Activated CD4-positive, alpha-beta T cell treated with anti-CD3 and anti-CD28 coated beads for 1 hour (primary cell): ENCODE data around the gene NOLC1.

Experiments used
- DNase-seq: peaks from one replicate; pipeline ENCODE4 v3.0.0-alpha.2; 2020

Gene NOLC1

DNA sequence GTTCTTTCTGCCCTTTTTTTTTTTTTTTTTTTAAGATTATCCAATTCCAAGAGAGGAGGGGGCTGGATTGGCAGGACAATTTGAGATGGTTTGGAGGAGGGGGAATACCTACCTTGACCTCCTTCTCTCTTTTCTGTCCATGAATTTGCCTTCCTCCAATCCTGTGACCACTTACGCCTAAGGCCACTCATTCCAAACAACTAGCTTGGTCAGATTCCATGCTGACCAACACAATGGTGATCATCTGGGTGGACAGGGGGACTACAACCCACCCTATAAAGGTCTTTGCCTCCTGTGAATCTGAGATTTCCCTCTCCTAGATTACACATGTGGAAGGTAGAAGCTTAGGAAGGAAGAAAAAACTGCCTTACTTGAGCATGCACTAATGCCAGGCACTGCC, 29.7 kb upstream of the NOLC1 start:
- no peak for DNase-seq

DNA sequence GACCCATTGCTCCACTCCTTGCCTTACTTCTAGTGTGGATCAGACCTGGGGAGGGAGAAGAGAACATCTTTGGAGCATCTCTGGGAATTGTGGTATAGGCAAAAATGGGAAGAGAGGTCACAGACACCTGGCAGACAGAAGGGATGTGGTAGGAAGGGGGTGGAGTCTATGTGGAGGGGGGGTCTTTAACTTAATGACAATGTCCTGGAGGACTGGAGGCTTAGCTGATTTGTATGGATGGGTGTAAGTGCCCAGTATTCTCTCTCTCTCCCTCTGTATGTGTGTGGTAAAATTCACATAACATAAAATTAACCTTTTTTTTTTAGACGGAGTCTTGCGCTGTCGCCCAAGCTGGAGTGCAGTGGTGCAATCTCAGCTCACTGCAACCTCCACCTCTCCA, 29.0 kb upstream of the NOLC1 start:
- no peak for DNase-seq

DNA sequence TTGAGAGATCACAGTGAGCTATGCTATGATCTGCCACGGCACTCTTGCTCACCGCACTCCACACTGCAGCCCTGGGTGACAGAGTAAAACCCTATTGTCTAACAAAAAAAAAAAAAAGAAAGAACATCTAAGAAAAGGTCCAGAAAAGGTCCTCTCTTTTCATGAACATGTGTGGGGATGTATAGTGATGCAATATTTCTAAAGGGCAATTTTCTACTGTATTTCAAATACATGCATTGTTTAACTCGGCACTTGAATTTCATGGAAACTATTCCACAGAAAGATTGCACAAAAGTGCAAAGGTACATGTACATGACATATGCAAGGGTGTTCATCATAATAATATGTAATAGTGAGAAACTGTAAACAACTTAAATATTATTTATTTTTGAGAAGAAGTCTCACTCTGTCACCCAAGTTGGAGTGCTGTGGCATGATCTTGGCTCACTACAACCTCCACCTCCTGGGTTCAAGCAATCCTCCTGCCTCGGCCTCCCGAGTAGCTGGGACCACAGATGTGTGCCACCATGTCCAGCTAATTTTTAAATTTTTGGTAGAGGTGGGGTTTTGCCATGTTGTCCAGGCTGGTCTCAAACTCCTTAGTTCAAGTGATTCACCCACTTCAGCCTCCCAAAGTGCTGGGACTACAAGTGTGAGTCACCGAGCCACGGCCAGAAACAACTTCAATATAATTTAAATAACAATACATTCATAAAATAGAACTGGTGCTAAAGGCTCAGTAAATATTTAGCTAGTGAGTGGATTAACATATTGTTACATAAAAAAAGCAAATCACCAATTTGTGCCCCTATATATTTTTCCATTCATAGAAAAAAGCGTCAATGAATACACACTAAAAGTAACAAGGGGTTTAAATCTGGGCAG, 20.7 kb upstream of the NOLC1 start:
- DNase-seq: no peak

DNA sequence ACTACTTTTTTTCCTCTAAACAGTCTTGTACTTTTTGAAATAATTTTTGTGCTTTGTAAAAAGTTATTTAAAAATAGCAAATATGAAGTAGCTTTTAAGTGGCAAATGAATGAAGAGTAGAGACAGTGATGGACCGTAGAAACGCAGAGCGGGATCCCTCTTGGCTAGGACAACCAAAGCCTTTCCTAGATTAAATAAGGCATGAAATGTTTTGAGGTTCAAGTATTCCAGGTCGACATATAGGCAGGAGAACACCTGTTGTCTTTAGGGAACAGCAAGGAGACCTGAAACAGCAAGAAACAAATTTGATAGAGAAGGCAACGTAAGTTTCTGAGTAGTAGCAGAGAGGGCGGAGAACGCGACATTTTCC, 20.0 kb upstream of the NOLC1 start:
- DNase-seq: no peak

DNA sequence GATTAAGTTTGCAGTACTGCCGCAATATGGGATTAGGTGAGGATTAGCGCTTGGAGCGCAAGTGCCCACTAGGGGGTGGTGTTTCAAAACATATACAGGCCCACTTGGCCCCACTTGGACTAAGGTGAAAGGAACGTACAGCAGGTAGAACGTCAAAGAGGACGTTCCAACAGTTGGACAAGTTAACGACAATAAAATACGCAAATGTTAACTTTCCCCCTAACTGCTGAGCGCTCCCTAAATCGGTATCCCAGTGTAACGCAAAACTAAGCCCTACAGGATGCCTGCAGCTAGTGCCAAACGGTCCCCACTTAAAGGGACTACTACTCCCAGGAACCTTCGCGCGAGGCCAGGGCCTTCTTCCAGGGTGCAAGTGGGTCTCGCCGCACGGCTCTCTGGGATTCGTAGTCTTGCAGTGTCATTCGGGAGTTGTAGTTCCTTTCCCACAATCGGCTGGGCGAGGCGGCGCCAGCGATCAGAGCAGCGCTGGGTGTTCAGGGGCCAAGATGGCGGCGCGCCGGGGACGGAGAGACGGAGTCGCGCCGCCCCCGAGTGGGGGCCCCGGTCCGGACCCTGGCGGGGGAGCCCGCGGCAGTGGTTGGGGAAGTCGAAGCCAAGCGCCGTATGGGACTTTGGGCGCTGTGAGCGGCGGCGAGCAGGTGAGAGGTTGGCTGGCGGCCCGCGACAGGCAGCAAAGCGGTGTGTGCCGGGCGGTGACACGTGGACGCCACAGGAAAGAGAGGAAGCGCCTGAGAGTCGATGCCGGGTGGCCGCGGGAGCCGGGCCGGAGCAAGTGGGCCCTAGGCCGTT, 19.4 kb upstream of the NOLC1 start, which contains the start of gene PPRC1:
Gene PPRC1 (plus strand): TSS at position 478 of the 810 bp plus-strand sequence. CDS start 29 bp downstream, at position 507.
- DNase-seq: peak; percentile 96

DNA sequence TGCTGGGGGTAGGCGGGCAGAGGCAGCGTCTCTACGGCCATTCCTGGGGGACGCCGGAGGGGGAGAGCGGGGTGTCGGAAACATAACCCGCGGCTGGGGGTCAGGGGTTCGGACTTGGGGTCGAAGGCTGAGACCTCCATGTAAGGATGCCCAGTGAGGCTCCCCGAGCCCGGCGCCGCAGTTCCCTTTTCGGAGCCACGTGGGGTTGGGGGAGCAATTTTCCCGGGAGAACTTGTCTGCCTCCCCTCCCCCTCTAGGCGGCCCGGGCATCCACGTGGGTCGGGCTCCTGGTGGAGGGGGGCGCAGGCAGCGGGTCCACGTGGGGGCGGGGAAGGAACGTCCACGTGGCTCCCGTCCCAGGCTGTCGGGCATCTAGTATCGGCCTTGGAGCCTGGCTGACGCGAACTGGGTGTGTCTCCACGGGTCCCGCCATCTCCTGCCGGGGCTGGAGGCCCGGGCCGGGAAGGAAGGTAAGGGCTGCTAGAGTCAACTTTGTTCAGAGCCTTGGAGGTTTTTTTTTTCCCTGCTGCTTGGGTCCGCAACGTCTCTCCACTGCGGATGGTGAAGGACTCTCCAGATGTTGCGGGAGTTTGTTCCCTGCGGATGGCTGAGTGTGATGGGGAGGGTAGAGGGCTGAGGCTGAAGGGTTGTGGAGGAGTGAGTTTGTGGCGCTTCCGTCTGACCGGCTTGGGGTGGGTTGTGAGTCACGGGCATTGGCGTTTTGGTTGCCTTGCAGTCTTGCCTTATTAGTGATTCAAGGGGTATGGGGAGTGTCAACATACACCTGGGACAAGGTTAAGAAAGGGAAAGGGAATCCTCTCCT, 18.6 kb upstream of the NOLC1 start:
- peak; percentile 30 for DNase-seq

DNA sequence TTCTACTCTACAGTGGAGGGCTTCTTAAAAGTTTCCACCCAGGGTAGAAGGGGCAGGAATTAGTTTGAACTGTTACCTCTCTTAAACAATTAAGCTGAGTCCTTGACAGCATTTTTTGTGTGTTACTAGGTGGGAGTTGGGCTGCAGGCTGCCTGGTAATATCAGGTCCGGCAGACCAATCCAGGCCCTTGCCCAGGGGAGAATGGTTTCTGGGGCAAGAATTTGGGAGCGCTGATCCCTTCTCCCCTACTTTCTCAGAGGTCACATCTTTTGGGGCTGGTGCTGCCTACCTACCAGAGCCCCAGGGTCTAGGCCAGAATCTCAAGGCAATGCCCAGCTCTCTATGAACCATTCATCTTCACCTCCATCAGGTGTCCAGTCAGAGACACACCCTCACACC, 17.8 kb upstream of the NOLC1 start:
- no peak for DNase-seq

DNA sequence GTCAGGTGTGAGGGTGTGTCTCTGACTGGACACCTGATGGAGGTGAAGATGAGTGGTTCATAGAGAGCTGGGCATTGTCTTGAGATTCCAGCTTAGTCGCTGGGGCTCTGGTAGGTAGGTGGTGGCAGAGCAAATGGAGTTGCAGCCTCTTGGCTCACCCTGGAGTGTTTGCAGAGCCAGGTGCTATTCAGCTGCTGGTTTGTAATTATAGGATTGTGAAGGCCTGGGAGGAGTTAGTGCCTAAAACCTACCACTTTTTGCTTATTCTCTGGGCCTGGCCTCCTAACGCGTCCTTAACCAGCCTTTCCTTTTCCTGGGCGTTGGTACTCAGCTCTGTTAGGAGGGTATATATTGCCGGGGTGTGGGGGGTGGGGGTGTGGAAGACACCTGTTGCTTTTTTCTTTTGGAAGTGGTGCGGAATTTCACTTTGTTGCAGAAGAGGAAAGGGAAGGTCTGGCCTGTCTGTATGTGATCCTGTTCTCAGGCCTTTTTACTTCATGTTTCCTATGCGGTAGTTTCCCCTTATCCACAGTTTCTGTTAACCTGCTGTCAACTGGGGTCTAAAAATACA, 16.1 kb upstream of the NOLC1 start:
- DNase-seq: no peak

DNA sequence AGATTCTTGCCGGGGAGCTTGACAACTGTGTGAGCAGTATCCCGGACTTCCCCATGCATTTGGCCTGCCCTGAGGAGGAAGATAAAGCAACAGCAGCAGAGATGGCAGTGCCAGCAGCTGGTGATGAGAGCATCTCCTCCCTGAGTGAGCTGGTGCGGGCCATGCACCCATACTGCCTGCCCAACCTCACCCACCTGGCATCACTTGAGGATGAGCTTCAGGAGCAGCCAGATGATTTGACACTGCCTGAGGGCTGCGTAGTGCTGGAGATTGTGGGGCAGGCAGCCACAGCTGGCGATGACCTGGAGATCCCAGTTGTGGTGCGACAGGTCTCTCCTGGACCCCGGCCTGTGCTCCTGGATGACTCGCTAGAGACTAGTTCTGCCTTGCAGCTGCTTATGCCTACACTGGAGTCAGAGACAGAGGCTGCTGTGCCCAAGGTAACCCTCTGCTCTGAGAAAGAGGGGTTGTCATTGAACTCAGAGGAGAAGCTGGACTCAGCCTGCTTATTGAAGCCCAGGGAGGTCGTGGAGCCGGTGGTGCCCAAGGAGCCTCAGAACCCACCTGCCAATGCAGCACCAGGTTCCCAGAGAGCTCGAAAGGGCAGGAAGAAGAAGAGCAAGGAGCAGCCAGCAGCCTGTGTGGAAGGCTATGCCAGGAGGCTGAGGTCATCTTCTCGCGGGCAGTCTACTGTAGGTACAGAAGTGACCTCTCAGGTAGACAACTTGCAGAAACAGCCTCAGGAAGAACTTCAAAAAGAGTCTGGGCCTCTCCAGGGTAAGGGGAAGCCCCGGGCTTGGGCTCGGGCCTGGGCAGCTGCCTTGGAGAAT, 12.7 kb upstream of the NOLC1 start:
- no peak for DNase-seq

DNA sequence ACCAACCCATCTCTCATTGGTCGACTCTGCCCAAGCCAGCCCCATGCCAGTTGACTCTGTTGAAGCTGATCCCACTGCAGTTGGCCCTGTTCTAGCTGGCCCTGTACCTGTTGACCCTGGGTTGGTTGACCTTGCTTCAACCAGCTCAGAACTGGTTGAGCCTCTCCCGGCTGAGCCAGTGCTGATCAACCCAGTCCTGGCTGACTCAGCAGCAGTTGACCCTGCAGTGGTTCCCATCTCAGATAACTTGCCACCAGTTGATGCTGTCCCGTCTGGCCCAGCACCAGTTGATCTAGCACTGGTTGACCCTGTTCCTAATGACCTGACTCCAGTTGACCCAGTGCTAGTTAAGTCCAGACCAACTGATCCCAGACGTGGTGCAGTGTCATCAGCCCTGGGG, 12.0 kb upstream of the NOLC1 start:
- DNase-seq: no peak

DNA sequence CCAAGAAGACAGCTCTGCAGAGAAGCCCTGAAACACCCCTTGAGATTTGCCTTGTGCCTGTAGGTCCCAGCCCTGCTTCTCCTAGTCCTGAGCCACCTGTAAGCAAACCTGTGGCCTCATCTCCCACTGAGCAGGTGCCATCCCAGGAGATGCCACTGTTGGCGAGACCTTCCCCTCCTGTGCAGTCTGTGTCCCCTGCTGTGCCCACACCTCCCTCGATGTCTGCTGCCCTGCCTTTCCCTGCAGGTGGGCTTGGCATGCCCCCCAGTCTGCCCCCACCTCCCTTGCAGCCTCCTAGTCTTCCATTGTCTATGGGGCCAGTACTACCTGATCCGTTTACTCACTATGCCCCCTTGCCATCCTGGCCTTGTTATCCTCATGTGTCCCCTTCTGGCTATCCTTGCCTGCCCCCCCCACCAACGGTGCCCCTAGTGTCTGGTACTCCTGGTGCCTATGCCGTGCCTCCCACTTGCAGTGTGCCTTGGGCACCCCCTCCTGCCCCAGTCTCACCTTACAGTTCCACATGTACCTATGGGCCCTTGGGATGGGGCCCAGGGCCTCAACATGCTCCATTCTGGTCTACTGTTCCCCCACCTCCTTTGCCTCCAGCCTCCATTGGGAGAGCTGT, 11.2 kb upstream of the NOLC1 start:
- no peak for DNase-seq

DNA sequence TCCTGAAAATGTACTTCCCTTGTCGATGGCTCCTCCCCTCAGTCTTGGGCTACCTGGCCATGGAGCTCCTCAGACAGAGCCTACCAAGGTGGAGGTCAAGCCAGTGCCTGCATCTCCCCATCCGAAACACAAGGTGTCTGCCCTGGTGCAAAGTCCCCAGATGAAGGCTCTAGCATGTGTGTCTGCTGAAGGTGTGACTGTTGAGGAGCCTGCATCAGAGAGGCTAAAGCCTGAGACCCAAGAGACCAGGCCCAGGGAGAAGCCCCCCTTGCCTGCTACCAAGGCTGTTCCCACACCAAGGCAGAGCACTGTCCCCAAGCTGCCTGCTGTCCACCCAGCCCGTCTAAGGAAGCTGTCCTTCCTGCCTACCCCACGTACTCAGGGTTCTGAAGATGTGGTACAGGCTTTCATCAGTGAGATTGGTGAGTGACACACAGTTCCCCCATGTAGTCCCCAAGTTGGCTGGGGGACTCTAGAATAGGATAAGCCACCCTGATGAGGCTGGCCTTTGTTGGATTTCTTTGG, 10.5 kb upstream of the NOLC1 start:
- DNase-seq: no peak

DNA sequence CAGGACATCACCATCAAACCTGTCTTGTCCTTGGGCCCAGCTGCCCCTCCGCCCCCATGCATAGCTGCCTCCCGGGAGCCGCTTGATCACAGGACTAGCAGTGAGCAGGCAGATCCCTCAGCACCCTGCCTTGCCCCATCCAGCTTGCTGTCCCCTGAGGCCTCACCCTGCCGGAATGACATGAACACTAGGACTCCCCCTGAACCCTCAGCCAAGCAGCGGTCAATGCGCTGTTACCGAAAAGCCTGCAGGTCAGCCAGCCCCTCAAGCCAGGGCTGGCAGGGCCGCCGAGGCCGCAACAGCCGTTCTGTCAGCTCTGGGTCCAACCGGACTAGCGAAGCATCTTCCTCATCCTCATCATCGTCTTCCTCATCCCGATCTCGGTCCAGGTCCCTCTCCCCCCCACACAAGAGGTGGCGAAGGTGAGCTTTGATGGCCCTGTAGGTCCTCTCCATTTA, 5.2 kb upstream of the NOLC1 start:
- DNase-seq: no peak

DNA sequence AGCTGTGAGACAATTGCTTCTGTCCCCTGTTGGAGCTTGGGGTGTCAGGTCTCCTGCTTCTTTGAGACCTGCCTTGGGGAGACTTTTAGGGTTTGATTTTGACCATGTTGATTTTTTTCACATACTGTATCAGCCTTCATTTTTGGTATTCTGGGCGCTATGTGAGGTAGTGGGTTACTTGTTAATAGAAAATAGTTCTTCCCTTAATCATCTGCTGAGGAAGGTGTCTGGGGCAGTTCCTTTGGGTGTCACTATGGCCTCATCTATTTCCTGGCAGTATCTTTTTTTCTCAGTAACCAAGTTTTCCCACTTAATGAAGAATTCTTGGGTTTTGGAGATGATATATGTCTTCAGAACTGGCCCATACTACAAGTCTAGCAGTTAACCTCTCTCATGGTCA, 4.6 kb upstream of the NOLC1 start:
- no peak for DNase-seq

DNA sequence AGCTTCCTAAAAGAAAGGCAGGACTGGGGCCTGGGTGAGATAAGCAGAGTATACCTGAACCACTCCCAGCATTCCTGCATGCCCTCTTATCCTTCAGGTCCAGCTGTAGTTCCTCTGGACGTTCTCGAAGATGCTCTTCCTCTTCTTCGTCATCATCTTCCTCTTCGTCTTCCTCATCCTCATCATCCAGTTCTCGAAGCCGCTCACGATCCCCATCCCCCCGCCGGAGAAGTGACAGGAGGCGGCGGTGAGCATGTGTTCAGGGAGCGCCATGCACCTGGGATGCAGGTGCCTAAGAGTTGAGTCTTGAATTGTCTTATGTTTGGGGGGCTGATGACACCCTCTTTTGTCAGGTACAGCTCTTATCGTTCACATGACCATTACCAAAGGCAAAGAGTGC, 3.9 kb upstream of the NOLC1 start:
- DNase-seq: no peak

DNA sequence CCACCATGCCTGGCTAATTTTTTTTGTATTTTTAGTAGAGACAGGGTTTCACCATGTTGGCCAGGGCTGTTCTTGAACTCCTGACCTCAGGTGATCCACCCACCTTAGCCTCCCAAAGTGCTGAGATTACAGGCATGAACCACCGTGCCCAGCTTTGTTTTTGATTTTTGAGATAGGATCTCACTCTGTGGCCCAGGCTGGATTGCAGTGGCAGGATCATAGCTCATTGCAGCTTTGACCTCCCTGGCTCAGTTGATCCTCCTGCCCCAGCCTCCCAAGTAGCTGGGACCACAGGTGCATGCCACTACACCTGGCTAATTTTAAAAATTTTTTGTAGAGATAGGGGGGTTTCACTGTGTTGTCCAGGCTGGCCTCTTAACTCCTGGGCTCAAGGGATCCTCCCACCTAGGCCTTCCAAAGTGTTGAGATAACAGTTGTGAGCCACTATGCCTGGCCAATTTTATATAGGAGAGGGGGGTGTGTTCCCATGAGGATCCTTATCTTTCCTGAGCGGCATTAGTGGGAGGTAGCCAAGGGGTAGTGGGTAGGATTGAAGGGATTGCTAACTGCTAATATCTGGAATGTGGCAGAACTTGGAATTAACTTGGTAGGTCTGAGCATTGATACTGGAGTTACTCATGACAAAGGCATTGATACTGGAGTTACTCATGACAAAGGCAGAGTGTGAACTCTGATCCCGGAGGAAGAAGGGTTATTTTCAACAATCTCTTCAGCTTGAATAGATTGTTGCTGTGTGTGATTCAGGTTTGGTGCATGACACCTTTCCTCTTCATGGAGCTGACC, 1.0 kb upstream of the NOLC1 start:
- DNase-seq: no peak

DNA sequence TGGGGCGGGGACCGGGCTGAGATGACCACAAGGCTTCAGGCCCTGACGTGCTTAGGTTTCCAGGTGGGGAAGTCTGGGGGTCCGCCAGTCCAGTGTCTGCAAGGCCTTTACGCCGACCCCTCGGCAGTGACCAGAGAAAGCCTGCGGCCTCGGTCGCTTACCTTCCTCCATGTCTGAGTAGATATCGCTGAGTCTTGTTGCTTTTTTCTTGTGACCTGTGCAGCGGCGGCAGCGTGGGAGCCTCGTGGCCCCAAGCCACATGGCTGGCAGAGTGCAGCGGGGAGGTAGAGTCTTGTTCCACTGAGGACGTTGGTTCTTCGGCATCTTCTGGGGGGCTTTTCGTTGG, 329 bp downstream of the NOLC1 start:
- no peak for DNase-seq

DNA sequence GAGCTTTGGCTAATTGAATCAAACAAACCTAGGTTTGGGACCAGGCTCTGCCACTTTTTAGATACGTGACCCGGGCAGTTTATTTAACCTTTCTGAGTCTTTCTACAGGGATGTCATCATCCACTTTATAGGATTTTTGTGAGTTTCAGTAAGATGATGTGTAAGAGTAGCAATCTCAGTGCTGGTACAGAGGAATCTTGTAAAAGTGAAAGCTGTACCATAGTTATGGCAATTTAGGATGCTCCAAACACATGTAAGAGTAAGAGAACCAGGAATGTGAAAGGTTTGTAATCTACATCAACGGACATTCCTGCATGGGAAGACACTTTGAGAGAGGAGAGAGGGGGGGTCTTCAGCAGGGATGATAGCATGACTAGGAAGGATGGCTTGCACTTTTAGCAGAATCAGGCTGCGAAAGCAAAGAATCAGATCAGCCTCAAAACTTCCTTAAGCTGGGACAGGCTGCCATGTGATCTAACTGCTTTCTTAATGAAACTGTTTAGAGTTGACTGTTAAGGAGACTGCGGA, 968 bp downstream of the NOLC1 start:
- no peak for DNase-seq

DNA sequence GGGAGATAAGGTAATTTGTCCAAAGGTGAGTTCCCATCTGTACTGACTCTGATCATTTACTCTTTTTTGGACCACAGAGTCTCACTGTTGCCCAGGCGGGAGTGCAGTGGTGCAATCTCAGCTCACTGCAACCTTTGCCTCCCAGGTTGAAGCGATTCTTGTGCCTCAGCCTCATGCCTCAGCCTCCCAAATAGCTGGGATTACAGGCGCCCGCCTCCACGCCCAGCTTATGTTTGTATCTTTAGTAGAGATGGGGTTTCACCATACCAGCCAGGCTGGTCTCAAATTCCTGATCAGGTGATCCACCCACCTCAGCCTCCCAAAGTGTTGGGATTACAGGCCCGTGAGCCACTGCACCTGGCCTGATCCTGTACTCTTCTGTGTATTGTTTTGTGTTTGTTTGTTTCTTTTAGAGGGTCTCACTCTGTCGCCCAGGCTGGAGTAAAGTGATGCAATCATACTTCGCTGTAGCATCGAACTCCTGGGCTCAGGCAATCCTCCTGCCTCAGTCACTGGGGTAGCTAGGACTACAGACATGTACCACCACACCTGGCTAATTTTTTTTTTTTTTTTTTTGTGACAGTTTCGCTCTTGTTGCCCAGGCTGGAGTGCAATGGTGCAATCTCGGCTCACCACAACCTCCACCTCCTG, 2.4 kb downstream of the NOLC1 start:
- DNase-seq: no peak

DNA sequence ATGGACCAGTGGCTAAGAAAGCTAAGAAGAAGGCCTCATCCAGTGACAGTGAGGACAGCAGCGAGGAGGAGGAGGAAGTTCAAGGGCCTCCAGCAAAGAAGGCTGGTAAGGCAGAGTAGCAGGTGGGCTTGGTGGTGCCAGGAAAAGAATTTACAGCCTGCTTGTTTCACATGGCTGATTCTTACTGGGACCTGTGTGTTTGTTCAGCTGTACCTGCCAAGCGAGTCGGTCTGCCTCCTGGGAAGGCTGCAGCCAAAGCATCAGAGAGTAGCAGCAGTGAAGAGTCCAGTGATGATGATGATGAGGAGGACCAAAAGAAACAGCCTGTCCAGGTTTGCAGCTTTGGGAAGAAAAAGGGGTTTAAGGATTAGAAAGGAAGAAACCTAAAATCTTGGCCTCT, 5.0 kb downstream of the NOLC1 start:
- DNase-seq: no peak
